PC-3 (cell line): ENCODE data around the gene WFS1. TPM values are rescaled to one million over a fixed set of nuclear protein-coding genes. Genes with fewer than 3 reads are reported as not detected.

Experiments
- ATAC-seq: fragments of 200-7000 bp; cut with Tn5 transposase; 2 replicates; pipeline ENCODE4 v1.9.1; 2020; ENCODE audit warnings: mild to moderate bottlenecking, moderate library complexity
- BruUV-seq: library from RNA; stranded (reverse); fragments of 400-500 nt; replicated peaks from 2 replicates; lab custom pipeline; 2021; lab: Mats Ljungman, UMichigan
- CTCF ChIA-PET: fragments of 300-600 bp; sonication (Branson Sonifier 250); formaldehyde crosslinking; loops from one replicate; lab custom pipeline; 2022; ENCODE audit warnings: antibody characterized with exemption; lab: Charles Lee
- POLR2A ChIA-PET: fragments of 300-600 bp; sonication (Branson Sonifier 250); formaldehyde crosslinking; loops from one replicate; lab custom pipeline; 2022; ENCODE audit warnings: antibody characterized with exemption; ENCODE audit not compliant: unreplicated experiment; lab: Charles Lee
- DNase-seq: peaks from one replicate; pipeline ENCODE4 v3.0.0-alpha.2; 2015
- H2AFZ ChIP-seq: fragments of 300-600 bp; sonication (generic); 2 replicates; pipeline ENCODE4 v1.6.0; 2016; ENCODE audit warnings: antibody characterized with exemption, low read length
- H3F3A ChIP-seq: fragments of 300-600 bp; sonication (generic); one replicate; pipeline ENCODE4 v1.6.0; 2017; ENCODE audit warnings: antibody characterized with exemption, low read length, control low read depth, mild to moderate bottlenecking; ENCODE audit not compliant: unreplicated experiment
- H3K27ac ChIP-seq: fragments of 300-600 bp; sonication (generic); 2 replicates; pipeline ENCODE4 v1.5.1; 2016; ENCODE audit warnings: mild to moderate bottlenecking, low read length
- H3K27me3 ChIP-seq: fragments of 300-600 bp; sonication (generic); 2 replicates; pipeline ENCODE4 v1.6.1; 2016; ENCODE audit warnings: low read length, mixed read lengths
- H3K36me3 ChIP-seq: fragments of 300-600 bp; sonication (generic); 2 replicates; pipeline ENCODE4 v1.6.1; 2016; ENCODE audit warnings: low read depth, mixed run types, low read length, mixed read lengths
- H3K4me1 ChIP-seq: fragments of 300-600 bp; sonication (generic); 2 replicates; pipeline ENCODE4 v1.5.1; 2016; ENCODE audit warnings: low read length; ENCODE audit not compliant: insufficient read depth
- H3K4me2 ChIP-seq: fragments of 300-600 bp; sonication (generic); 2 replicates; pipeline ENCODE4 v1.6.0; 2016; ENCODE audit warnings: low read length
- H3K4me3 ChIP-seq: fragments of 300-600 bp; sonication (generic); 2 replicates; pipeline ENCODE4 v1.5.1; 2016; ENCODE audit warnings: mild to moderate bottlenecking, low read length, mixed read lengths
- H3K79me2 ChIP-seq: fragments of 300-600 bp; sonication (generic); 2 replicates; pipeline ENCODE4 v1.6.1; 2017; ENCODE audit warnings: low read length, mixed read lengths
- H3K9ac ChIP-seq: fragments of 300-600 bp; sonication (generic); 2 replicates; pipeline ENCODE4 v1.6.0; 2016; ENCODE audit warnings: mild to moderate bottlenecking, low read length
- H3K9me2 ChIP-seq: fragments of 300-600 bp; sonication (generic); replicated peaks from 2 replicates; pipeline ENCODE4 v1.6.1; 2016; ENCODE audit warnings: mixed run types, low read length, mixed read lengths
- H3K9me3 ChIP-seq: fragments of 300-600 bp; sonication (generic); 2 replicates; pipeline ENCODE4 v1.6.1; 2016; ENCODE audit warnings: low read length, mixed read lengths
- H4K20me1 ChIP-seq: fragments of 300-600 bp; sonication (generic); 2 replicates; pipeline ENCODE4 v1.6.1; 2016; ENCODE audit warnings: low read length, mixed read lengths
- CTCF ChIP-seq: fragments of 300-600 bp; sonication (generic); conservative IDR thresholded peaks from 2 replicates; pipeline ENCODE4 v1.5.1; 2017; ENCODE audit warnings: antibody characterized with exemption, low read depth, mild to moderate bottlenecking, low read length
- EZH2 ChIP-seq: fragments of 300-600 bp; sonication (generic); IDR thresholded peaks from one replicate; pipeline ENCODE4 v1.6.1; 2017; ENCODE audit warnings: antibody characterized with exemption, mild to moderate bottlenecking, low read length; ENCODE audit not compliant: unreplicated experiment
- EZH2phosphoT487 ChIP-seq: fragments of 300-600 bp; sonication (generic); IDR thresholded peaks from 2 replicates; pipeline ENCODE4 v1.6.1; 2018; ENCODE audit warnings: mild to moderate bottlenecking, antibody characterized with exemption, low read length, borderline replicate concordance
- intact Hi-C: fragments of 100-400 bp; cut with micrococcal nuclease; formaldehyde crosslinking; loops from 2 replicates; pipeline ENCODE4 v1.9.0; 2023
- total RNA-seq: library from RNA; depleted of rRNA; stranded (reverse); fragments of >200 nt; gene quantifications from 2 replicates; pipeline ENCODE4 v1.2.3, GENCODE V29; 2014

Gene WFS1
- total RNA-seq, 1 experiment from 2014 or later, result 35.7 TPM

GRCh38 chr4:6301732-6302442 lies 32.2 kb downstream of the WFS1 start:
- Histone ChIP-seq H3K9me3 (no peaks in the 10 kb centered on the region), H3K79me2 (no peaks in the 10 kb centered on the region), H4K20me1 (no peaks in the 10 kb centered on the region), H3K27me3 (no peaks in the 10 kb centered on the region), H2AFZ (no peak overlapping the region), H3K4me2 (no peak overlapping the region), H3K4me3 (no peak overlapping the region), H3F3A (no peaks in the 10 kb centered on the region), H3K36me3 (no peaks in the 10 kb centered on the region), H3K9ac (no peak overlapping the region), H3K4me1 (no peaks in the 10 kb centered on the region), H3K9me2 (no peaks in the 10 kb centered on the region), H3K27ac (no peak overlapping the region)
- no TSS peak for BruUV-seq
- no peak for TF ChIP-seq EZH2phosphoT487
- CTCF ChIA-PET, result no interaction called here
- no peak for ATAC-seq
- intact Hi-C loops, result no loop called here
- POLR2A ChIA-PET, result no interaction called here
- DNase-seq, result no peak

GRCh38 chr4:6302869-6303268 lies 33.2 kb downstream of the WFS1 start:
- BruUV-seq, result no TSS peak
- H3K9ac ChIP-seq, result no peak overlapping the region
- H3K4me1 ChIP-seq, result no peaks in the 10 kb centered on the region
- H3K27ac ChIP-seq, result no peak overlapping the region
- H3K27me3 ChIP-seq, result no peaks in the 10 kb centered on the region
- no peak overlapping the region for H2AFZ ChIP-seq
- no peak overlapping the region for H3K4me2 ChIP-seq
- no peaks in the 10 kb centered on the region for H3K36me3 ChIP-seq
- DNase-seq (no peak), ATAC-seq (no peak)
- no peaks in the 10 kb centered on the region for H3F3A ChIP-seq
- intact Hi-C loops, result no loop called here
- ChIA-PET CTCF (no interaction called here), POLR2A (no interaction called here)
- no peaks in the 10 kb centered on the region for H3K9me2 ChIP-seq
- no peaks in the 10 kb centered on the region for H4K20me1 ChIP-seq
- TF ChIP-seq CTCF, result no peak
- no peak for TF ChIP-seq EZH2phosphoT487
- no peak for TF ChIP-seq EZH2
- no peak overlapping the region for H3K4me3 ChIP-seq
- no peaks in the 10 kb centered on the region for H3K79me2 ChIP-seq
- H3K9me3 ChIP-seq, result no peaks in the 10 kb centered on the region

GRCh38 chr4:6303943-6304342 lies 34.3 kb downstream of the WFS1 start:
- Histone ChIP-seq H3K27ac (no peak overlapping the region), H3K79me2 (no peaks in the 10 kb centered on the region), H3K9me3 (no peaks in the 10 kb centered on the region), H2AFZ (no peak overlapping the region), H3K4me1 (no peaks in the 10 kb centered on the region), H3K9ac (no peak overlapping the region), H3K9me2 (no peaks in the 10 kb centered on the region), H3K4me2 (no peak overlapping the region), H3K36me3 (no peaks in the 10 kb centered on the region), H3K4me3 (no peak overlapping the region), H4K20me1 (no peaks in the 10 kb centered on the region), H3K27me3 (no peaks in the 10 kb centered on the region), H3F3A (no peaks in the 10 kb centered on the region)
- intact Hi-C loops, result no loop called here
- no peak for TF ChIP-seq CTCF
- TF ChIP-seq EZH2, result no peak
- TF ChIP-seq EZH2phosphoT487, result no peak
- no TSS peak for BruUV-seq
- ChIA-PET POLR2A (no interaction called here), CTCF (no interaction called here)
- ATAC-seq (no peak), DNase-seq (no peak)
